HepG2 (cell line): Measurements from ENCODE around the gene DDR2. TPM values are rescaled to one million over a fixed set of nuclear protein-coding genes. Genes with fewer than 3 reads are reported as not detected.
"Not testable (repeated sequence)": the region's sequence is repeated elsewhere in the genome, so short reads cannot be mapped to it uniquely, and the experiment has no call there.

Experiments
- ATAC-seq: fragments of 200-7000 bp; cut with Tn5 transposase; 3 replicates; pipeline ENCODE4 v1.9.1; 2020; ENCODE audit warnings: mild to moderate bottlenecking, moderate library complexity
- BruUV-seq: library from RNA; stranded (reverse); fragments of 400-500 nt; replicated peaks from 2 replicates; lab custom pipeline; 2021; lab: Mats Ljungman, UMichigan
- CTCF ChIA-PET: fragments of 300-600 bp; formaldehyde crosslinking; extraction: SDS; loops from one replicate; lab custom pipeline; 2021; ENCODE audit warnings: low total read pairs, inconsistent platforms, low intra/inter-chr PET ratio; lab: Yijun Ruan, JAX
- POLR2A ChIA-PET: fragments of 350-600 bp; sonication (Branson Sonifier 250); formaldehyde crosslinking; loops from one replicate; lab custom pipeline; 2020; ENCODE audit warnings: antibody characterized with exemption, inconsistent platforms; lab: Yijun Ruan, JAX
- DNase-seq: peaks from one replicate; pipeline ENCODE4 v3.0.0-alpha.2; 2015; ENCODE audit warnings: low spot score
- FAIRE-seq: peaks from 3 replicates; lab custom pipeline; 2011; peaks lifted over from hg19 to GRCh38; lab: Jason Lieb, UNC
- H2AFZ ChIP-seq: one replicate; pipeline ENCODE4 v1.6.1; 2011; ENCODE audit warnings: low read length, inconsistent platforms
- H3K27ac ChIP-seq: fragments of 300-600 bp; 3 replicates; pipeline ENCODE4 v1.8.0; 2011; ENCODE audit warnings: mixed run types, mild to moderate bottlenecking, mixed read lengths, low read length, inconsistent platforms; ENCODE audit not compliant: insufficient read depth; ENCODE audit errors: extremely low read length
- H3K27me3 ChIP-seq, 2 experiments: fragments of 200-600 bp in 1 of 2; 2 replicates in 1 of 2; 3 replicates in 1 of 2; pipeline versions ENCODE4 v1.6.0 to v1.8.0; 2011; ENCODE audit warnings: low read length in 2 of 2, mild to moderate bottlenecking in 2 of 2, moderate library complexity in 2 of 2, inconsistent platforms in 1 of 2; ENCODE audit not compliant: insufficient read depth in 2 of 2, control insufficient read depth in 1 of 2
- H3K36me3 ChIP-seq, 2 experiments: fragments of 200-600 bp in 1 of 2; replicated peaks in 1 of 2; 2 replicates in 1 of 2; 3 replicates in 1 of 2; pipeline versions ENCODE4 v1.5.1 to v1.8.0; 2011; ENCODE audit warnings: low read length in 2 of 2, inconsistent platforms in 1 of 2; ENCODE audit not compliant: insufficient read depth in 2 of 2, control insufficient read depth in 1 of 2
- H3K4me1 ChIP-seq: 2 replicates; pipeline ENCODE4 v1.5.1; 2012; ENCODE audit warnings: low read length, inconsistent platforms; ENCODE audit not compliant: insufficient read depth
- H3K4me2 ChIP-seq: 2 replicates; pipeline ENCODE4 v1.6.0; 2011; ENCODE audit warnings: low read depth, low read length, inconsistent platforms
- H3K4me3 ChIP-seq, 3 experiments: fragments of 200-600 bp in 1 of 3; sonication (generic), shearing (Covaris generic) in 1 of 3; replicated peaks in 1 of 3; 2 replicates each; pipeline ENCODE4 v1.5.1; 2011 to 2016; ENCODE audit warnings: low read length in 3 of 3, inconsistent platforms in 2 of 3, low read depth in 2 of 3, mild to moderate bottlenecking in 2 of 3, control low read depth in 1 of 3, mixed read lengths in 1 of 3; ENCODE audit not compliant: insufficient read depth in 1 of 3
- H3K79me2 ChIP-seq: one replicate; pipeline ENCODE4 v1.6.1; 2011; ENCODE audit warnings: low read length, inconsistent platforms; ENCODE audit not compliant: insufficient read depth
- H3K9ac ChIP-seq: 2 replicates; pipeline ENCODE4 v1.6.0; 2011; ENCODE audit warnings: mild to moderate bottlenecking, low read depth, low read length, inconsistent platforms; ENCODE audit not compliant: insufficient read depth
- H3K9me3 ChIP-seq: 2 replicates; pipeline ENCODE4 v1.5.1; 2012; ENCODE audit warnings: mild to moderate bottlenecking, low read length
- H4K20me1 ChIP-seq: 2 replicates; pipeline ENCODE4 v1.6.0; 2011; ENCODE audit warnings: inconsistent platforms, mild to moderate bottlenecking, low read length, moderate library complexity; ENCODE audit not compliant: insufficient read depth
- LCORL ChIP-seq, 2 experiments: fragments of 450-650 bp in 1 of 2; sonication (generic) in 1 of 2; formaldehyde crosslinking in 1 of 2; IDR thresholded peaks; 2 replicates each; pipeline versions ENCODE4 v1.5.0 to v1.6.1; 2017 to 2020; ENCODE audit warnings: antibody characterized with exemption in 1 of 2, missing genetic modification reagents in 1 of 2
- RAD51 ChIP-seq: fragments of 450-650 bp; IDR thresholded peaks from 2 replicates; pipeline ENCODE4 v1.6.1; 2016; ENCODE audit warnings: borderline replicate concordance
- WGBS: methylation state at CpG from one replicate; pipeline ENCODE4 v1.1.6; 2017; ENCODE audit warnings: low lambda C conversion rate; 5-methylcytosine and 5-hydroxymethylcytosine counted together
- in situ Hi-C: cut with HindIII; loops from 2 replicates; pipeline ENCODE4 v1.10.0; 2017; ENCODE audit warnings: low pct_unique_long_range_greater_than_20kb; ENCODE audit not compliant: extremely low pct_ligation_motif_present
- intact Hi-C: fragments of 100-400 bp; cut with micrococcal nuclease; formaldehyde crosslinking; loops from one replicate; pipeline ENCODE4 v1.10.0; 2022; ENCODE audit not compliant: unreplicated experiment
- polyA plus RNA-seq, 8 experiments: library from polyadenylated mRNA; depleted of rRNA in 3 of 8; stranded (reverse) in 7 of 8; unstranded in 1 of 8; fragments of >200 nt; fragmentation: Illumina TruSeq in 4 of 8; extraction: Trizol in 4 of 8; gene quantifications; 2 replicates each; pipeline versions ENCODE4 v1.2.1 to v1.2.3, GENCODE V29; 2011 to 2016; ENCODE audit warnings: low read depth in 4 of 8, missing spikeins in 1 of 8, mixed read lengths in 1 of 8; ENCODE audit not compliant: insufficient read depth in 1 of 8
- total RNA-seq, 5 experiments: library from RNA; depleted of rRNA; stranded (reverse); fragments of >200 nt; fragmentation: Illumina TruSeq; extraction: Trizol; gene quantifications; 2 replicates each; pipeline ENCODE4 v1.2.3, GENCODE V29; 2016; ENCODE audit warnings: low read depth in 1 of 5
- TF ChIP-seq, protein P1 (sequence below), 2 experiments: sonication (generic) in 1 of 2; formaldehyde crosslinking in 1 of 2; IDR thresholded peaks; 2 replicates each; pipeline versions ENCODE4 v1.5.1 to v1.6.1; 2011 to 2020; ENCODE audit warnings: borderline replicate concordance in 1 of 2, low read depth in 1 of 2, low read length in 1 of 2, mild to moderate bottlenecking in 1 of 2, missing genetic modification reagents in 1 of 2, moderate library complexity in 1 of 2

The DDR2 gene
- total and polyA plus RNA-seq, 2 of the 13 experiments (the other 11 are each of a cell fraction or from before 2014, with no cell fraction given): 0.36 to 0.38 TPM

DNA sequence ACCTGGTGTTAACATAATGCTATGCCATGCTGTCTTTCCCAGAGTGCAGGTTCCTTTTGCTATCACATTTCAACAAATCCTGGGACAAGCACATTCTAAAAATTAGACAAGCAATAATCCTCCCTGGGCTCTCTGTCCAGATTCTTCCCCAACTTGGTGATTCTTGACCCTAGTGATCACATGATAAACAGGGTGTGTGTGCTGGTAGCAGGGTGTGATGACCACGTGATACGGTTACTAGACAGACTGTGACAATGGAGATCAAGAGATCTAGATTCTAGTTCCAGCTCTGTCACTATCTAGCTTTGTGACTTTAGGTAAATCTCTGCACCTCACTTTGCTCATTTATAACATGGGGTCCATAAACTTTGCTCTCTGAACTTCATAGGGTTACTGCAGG is 96.3 kb downstream of the DDR2 start:
- no peak for FAIRE-seq
- no peak for ATAC-seq

DNA sequence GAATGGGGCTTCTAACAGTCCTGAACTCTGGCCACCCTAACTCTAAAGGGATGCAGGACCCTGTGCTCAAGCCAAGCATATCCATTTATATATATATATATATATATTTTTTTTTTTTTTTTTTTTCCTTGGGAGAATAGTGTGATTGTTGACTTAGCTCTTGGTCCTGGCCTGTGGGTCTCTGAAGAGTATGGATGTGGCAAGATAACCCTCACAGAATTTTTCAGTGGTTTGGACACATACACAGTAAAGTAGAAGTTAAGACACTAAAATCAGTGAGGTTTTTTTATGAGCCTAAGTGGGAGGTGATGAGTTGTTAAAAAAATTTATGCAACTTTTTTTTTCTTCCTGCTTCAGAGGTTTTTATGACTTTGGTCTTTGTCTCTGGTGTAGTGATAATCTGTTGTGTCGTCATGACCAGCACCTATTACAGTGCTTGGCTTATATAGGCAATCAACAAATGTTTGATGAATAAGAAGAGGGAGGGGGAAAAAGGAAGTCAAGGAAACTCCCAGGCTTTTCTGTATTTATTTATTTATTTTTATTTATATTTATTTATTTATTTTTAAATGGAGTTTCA is 97.0 kb downstream of the DDR2 start:
- H3K27ac ChIP-seq, DNase-seq, H3K79me2 ChIP-seq, ATAC-seq, H3K9me3 ChIP-seq, BruUV-seq, H3K4me3 ChIP-seq, POLR2A ChIA-PET, H3K36me3 ChIP-seq, H3K9ac ChIP-seq, H3K27me3 ChIP-seq, H4K20me1 ChIP-seq, H2AFZ ChIP-seq, CTCF ChIA-PET, H3K4me2 ChIP-seq, in situ Hi-C loops, intact Hi-C loops, FAIRE-seq: not testable (repeated sequence)
- WGBS: 100% methylated on average over 1 of the region's 1 CpG
- H3K4me1 ChIP-seq: peaks cover 28% of the 10 kb centered on the region

More for the DNA sequence above, 96.3 kb downstream of the DDR2 start:
- Histone ChIP-seq H3K4me1 (peaks cover 28% of the 10 kb centered on the region), H4K20me1 (no peaks in the 10 kb centered on the region), H3K27ac (no peak overlapping the region), H3K9ac (no peak overlapping the region), H3K36me3 (no peaks in the 10 kb centered on the region), H3K79me2 (no peaks in the 10 kb centered on the region), H3K27me3 (no peaks in the 10 kb centered on the region), H3K4me3 (no peak overlapping the region), H3K4me2 (no peak overlapping the region), H2AFZ (no peak overlapping the region), H3K9me3 (no peaks in the 10 kb centered on the region)
- DNase-seq: no peak
- TF ChIP-seq RAD51 (peak; percentile 14; the same call in 1 of the 2 replicates), LCORL (IDR thresholded peaks at IDR 0.05) (no peak), LCORL (CRISPR knock-in tag; IDR thresholded peaks at IDR 0.05) (no peak)
- TF ChIP-seq, protein P1, sequence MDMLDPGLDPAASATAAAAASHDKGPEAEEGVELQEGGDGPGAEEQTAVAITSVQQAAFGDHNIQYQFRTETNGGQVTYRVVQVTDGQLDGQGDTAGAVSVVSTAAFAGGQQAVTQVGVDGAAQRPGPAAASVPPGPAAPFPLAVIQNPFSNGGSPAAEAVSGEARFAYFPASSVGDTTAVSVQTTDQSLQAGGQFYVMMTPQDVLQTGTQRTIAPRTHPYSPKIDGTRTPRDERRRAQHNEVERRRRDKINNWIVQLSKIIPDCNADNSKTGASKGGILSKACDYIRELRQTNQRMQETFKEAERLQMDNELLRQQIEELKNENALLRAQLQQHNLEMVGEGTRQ (IDR thresholded peaks at IDR 0.05; ENCODE audit: low read depth, low read length): no peak
- TF ChIP-seq, protein P1 (CRISPR knock-in tag; IDR thresholded peaks at IDR 0.05; ENCODE audit: borderline replicate concordance): peak; percentile 17; the same call in 1 of the 2 replicates
- 91% methylated on average over 2 of the region's 2 CpGs for WGBS
- intact Hi-C loops: no loop called here
- no TSS peak for BruUV-seq
- CTCF ChIA-PET: no interaction called here
- in situ Hi-C loops: no loop called here
- POLR2A ChIA-PET: no interaction called here
